ENCODE data around the gene RAD51B.
A peak's percentile ranks its signal among the peaks of the same experiment; 100 is the strongest.

The RAD51B gene

DNA sequence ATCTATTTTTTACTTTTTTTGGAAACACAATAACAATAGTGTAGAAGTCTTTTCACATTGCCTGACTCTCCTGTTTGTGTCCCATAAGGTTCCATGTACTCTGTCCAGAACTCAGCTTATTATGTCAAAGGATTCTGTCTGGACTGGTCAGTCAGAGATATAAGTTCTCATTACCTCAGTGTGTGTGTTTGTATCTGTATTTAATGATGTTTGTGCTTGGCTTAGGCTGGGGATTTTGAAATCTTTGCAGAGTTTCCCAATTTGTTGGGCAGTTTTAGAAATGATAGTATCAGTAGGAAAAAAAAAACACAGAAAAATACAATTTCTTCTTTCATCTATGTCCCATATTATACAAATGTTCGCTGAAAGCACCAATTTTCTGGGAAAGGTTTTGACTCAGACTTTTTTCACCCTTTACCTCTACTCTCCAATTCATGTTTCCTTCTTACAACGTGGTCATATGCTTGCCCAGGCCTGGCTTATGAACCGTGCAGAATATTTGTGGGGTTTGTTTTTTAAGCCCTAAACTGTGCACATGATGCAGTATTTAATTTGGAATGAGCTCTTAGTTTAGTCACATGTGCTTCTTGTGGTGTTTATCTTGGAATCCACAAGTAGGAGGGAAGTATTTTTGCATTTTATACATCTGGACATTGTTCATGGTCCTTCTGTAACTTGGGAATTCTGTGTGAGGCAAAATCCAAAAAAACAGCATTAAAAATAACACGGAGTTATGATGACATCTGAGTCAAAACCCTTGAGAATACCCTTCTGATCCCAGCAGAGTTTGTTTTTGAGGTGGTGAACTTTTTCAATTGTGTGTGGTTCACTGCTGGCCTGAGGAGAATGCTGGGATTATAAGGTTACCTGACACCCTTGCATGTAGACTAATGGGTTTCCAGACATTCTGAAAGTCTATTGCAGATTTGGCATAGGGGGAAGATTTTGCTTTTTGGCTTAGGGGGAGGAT lies 121.2 kb downstream of the RAD51B start:
- Histone ChIP-seq H3K27me3 (replicated peaks; ENCODE audit: control insufficient read depth, insufficient read depth, low read length) (no peaks in the 10 kb centered on the region), H3K36me3 (ENCODE audit: control insufficient read depth, insufficient read depth, low read length) (no peaks in the 10 kb centered on the region), H3K4me3 (replicated peaks; ENCODE audit: low read depth, low read length) (no peak overlapping the region)
- no peak for DNase-seq (ENCODE audit: extremely low read depth, insufficient read length)
- TF ChIP-seq, protein P1, sequence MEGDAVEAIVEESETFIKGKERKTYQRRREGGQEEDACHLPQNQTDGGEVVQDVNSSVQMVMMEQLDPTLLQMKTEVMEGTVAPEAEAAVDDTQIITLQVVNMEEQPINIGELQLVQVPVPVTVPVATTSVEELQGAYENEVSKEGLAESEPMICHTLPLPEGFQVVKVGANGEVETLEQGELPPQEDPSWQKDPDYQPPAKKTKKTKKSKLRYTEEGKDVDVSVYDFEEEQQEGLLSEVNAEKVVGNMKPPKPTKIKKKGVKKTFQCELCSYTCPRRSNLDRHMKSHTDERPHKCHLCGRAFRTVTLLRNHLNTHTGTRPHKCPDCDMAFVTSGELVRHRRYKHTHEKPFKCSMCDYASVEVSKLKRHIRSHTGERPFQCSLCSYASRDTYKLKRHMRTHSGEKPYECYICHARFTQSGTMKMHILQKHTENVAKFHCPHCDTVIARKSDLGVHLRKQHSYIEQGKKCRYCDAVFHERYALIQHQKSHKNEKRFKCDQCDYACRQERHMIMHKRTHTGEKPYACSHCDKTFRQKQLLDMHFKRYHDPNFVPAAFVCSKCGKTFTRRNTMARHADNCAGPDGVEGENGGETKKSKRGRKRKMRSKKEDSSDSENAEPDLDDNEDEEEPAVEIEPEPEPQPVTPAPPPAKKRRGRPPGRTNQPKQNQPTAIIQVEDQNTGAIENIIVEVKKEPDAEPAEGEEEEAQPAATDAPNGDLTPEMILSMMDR (IDR thresholded peaks at IDR 0.05; ENCODE audit: insufficient read depth, low read length, poor library complexity, severe bottlenecking), result peak; percentile 1

GRCh38 chr14:67941456-67942018 lies 122.0 kb downstream of the RAD51B start:
- Histone ChIP-seq H3K36me3 (ENCODE audit: control insufficient read depth, insufficient read depth, low read length) (no peaks in the 10 kb centered on the region), H3K4me3 (replicated peaks; ENCODE audit: low read depth, low read length) (no peak overlapping the region), H3K27me3 (replicated peaks; ENCODE audit: control insufficient read depth, insufficient read depth, low read length) (no peaks in the 10 kb centered on the region)
- TF ChIP-seq, protein P1 (IDR thresholded peaks at IDR 0.05; ENCODE audit: insufficient read depth, low read length, poor library complexity, severe bottlenecking), result no peak
- no peak for DNase-seq (ENCODE audit: extremely low read depth, insufficient read length)

DNA sequence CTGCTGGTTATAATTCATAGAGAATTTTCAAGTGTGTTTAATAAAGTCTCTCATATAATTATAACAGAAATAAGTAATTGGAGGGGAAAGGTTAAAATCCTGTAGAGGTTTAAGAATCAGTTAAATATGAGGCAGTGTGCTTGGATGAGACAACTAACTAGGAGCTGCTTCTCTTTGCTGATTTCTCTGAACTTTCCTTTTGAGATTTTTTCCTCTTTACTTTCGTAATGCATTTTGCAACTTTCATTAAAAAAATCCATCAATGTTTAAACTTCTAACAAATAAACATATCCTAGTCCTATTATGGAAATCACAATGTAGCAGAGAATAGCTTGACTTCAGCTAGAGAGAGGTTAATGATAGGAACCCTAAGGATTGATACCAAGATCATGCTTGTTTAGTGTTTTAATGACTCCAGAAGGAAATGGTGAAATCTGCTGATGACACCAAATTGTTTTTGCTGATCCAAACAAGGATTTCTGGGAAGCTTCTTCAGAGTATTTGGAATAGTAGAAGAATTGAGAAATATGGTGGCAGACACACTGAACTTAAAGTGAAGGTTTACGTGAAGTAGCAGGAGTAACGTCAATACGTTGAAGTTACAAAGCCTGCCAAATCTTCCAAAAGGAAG lies 122.6 kb downstream of the RAD51B start:
- no peak for DNase-seq (ENCODE audit: extremely low read depth, insufficient read length)
- no peaks in the 10 kb centered on the region for H3K27me3 ChIP-seq (replicated peaks; ENCODE audit: control insufficient read depth, insufficient read depth, low read length)
- TF ChIP-seq, protein P1 (IDR thresholded peaks at IDR 0.05; ENCODE audit: insufficient read depth, low read length, poor library complexity, severe bottlenecking), result no peak
- H3K4me3 ChIP-seq (replicated peaks; ENCODE audit: low read depth, low read length), result no peak overlapping the region
- no peaks in the 10 kb centered on the region for H3K36me3 ChIP-seq (ENCODE audit: control insufficient read depth, insufficient read depth, low read length)

- TF ChIP-seq, protein P1 (IDR thresholded peaks at IDR 0.05; ENCODE audit: insufficient read depth, low read length, poor library complexity, severe bottlenecking), result peak; percentile 62
- DNase-seq (ENCODE audit: extremely low read depth, insufficient read length), result peak; percentile 21
- Histone ChIP-seq H3K27me3 (replicated peaks; ENCODE audit: control insufficient read depth, insufficient read depth, low read length) (no peaks in the 10 kb centered on the region), H3K36me3 (ENCODE audit: control insufficient read depth, insufficient read depth, low read length) (no peaks in the 10 kb centered on the region), H3K4me3 (replicated peaks; ENCODE audit: low read depth, low read length) (no peak overlapping the region)
Measured at GRCh38 chr14:67943947-67944346, 124.4 kb downstream of the RAD51B start.

DNA sequence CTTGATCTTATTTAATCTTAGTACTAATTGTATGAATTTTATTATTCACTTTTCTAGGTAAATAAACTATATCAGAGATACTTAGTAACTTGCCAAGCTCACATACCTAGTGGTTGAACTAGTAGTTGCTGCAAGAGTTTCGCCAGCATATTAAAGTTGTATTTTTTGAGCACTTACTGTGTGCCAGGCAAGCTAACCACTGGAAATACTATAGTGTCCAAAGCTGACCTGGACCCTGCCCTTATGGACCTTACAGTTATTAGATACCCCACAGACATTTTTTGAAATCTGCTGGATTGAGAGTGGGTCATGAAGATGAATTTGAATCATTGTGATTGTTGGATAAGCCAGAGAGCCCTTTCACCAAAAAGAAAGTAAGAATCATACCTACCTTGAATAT lies 125.0 kb downstream of the RAD51B start:
- H3K27me3 ChIP-seq (replicated peaks; ENCODE audit: control insufficient read depth, insufficient read depth, low read length), result no peaks in the 10 kb centered on the region
- H3K36me3 ChIP-seq (ENCODE audit: control insufficient read depth, insufficient read depth, low read length), result no peaks in the 10 kb centered on the region
- TF ChIP-seq, protein P1 (IDR thresholded peaks at IDR 0.05; ENCODE audit: insufficient read depth, low read length, poor library complexity, severe bottlenecking), result no peak
- H3K4me3 ChIP-seq (replicated peaks; ENCODE audit: low read depth, low read length), result no peak overlapping the region
- DNase-seq (ENCODE audit: extremely low read depth, insufficient read length), result no peak
